HEK293T (cell line): ENCODE data around the gene GTF3C5.

Source experiments
- L3MBTL2 ChIP-seq: fragments of 450-650 bp; conservative IDR thresholded peaks from 2 replicates; pipeline ENCODE4 v1.6.1; 2016; ENCODE audit warnings: mild to moderate bottlenecking
- SUZ12 ChIP-seq: fragments of 450-650 bp; IDR thresholded peaks from 2 replicates; pipeline ENCODE4 v1.6.1; 2016; ENCODE audit warnings: mild to moderate bottlenecking

GRCh38 chr9:133102190-133103021, 71.6 kb downstream of the GTF3C5 start:
- TF ChIP-seq SUZ12 (no peak), L3MBTL2 (no peak)
